ENCODE data around the gene ALK.

Gene ALK

GRCh38 chr2:29305762-29306161, 615.6 kb downstream of the ALK start:
- WGBS, 2 donors (ENCODE audit: extremely low coverage in 2 of 2, insufficient read length in 2 of 2, insufficient replicate concordance in 1 of 2), result no CpG with 5 or more reads among the region's 6 CpGs
- Histone ChIP-seq H3K23ac (ENCODE audit: low read depth, low read length, poor library complexity) (no peak overlapping the region), H2BK12ac (ENCODE audit: low read length) (no peak overlapping the region)

DNA sequence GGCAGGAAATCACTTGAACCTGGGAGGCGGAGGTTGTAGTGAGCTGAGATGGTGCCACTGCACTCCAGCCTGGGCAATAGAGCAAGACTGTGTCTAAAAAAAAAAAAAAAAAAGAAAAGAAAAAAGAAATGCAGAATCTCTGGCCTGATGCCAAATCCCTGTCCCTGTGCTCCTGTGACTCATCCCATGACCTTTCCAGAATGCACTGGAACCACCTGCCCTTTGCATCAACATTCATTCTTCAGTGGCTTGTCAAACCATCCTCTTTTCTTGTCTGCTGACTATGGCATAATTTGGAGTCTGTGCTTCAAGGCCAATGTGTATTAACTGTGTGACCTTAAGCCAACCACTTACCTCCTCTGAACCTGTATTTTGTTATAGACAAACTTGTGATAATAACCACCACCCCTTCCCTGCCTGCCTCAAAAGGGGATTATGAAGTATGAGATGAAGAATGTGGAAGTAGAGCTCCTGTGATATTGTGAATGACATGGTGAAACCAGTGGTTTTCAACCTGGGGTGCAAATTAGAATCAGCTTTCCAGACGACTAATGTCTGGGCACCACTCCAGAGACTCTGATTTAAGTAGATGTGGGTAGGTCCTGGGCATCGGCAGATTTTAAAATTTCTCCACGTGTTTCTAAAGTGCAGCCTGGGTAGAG, 616.9 kb downstream of the ALK start:
- Histone ChIP-seq H3K14ac (ENCODE audit: low read length) (no peak overlapping the region), H2BK12ac (ENCODE audit: low read length) (no peak overlapping the region), H2BK15ac (ENCODE audit: low read length) (no peak overlapping the region), H3K36me3 (replicated peaks in 1 of 2; ENCODE audit: control insufficient read depth in 2 of 2, insufficient read depth in 2 of 2, low read length in 2 of 2) (no peaks in the 10 kb centered on the region), H3K27ac (replicated peaks; ENCODE audit: low read length) (no peak overlapping the region), H3K27me3 (ENCODE audit: control insufficient read depth in 3 of 3, insufficient read depth in 3 of 3, low read depth in 1 of 3, low read length in 3 of 3) (no peaks in the 10 kb centered on the region), H2BK120ac (ENCODE audit: low read depth, low read length) (no peak overlapping the region), H4K91ac (ENCODE audit: low read depth, low read length, poor library complexity) (no peak overlapping the region), H3K9me3 (replicated peaks in 1 of 2; ENCODE audit: control insufficient read depth in 2 of 2, insufficient read depth in 1 of 2, low read depth in 1 of 2, low read length in 2 of 2) (peaks cover 0 to 4% of the 10 kb centered on the region in 2 donors), H4K8ac (ENCODE audit: low read depth, low read length) (no peak overlapping the region), H2AFZ (ENCODE audit: low read length) (no peak overlapping the region), H3K4ac (ENCODE audit: low read length) (no peak overlapping the region), H3K9ac (ENCODE audit: low read depth, low read length, poor library complexity) (no peak overlapping the region), H3K4me1 (ENCODE audit: control insufficient read depth in 2 of 2, insufficient read depth in 1 of 2, low read depth in 1 of 2, low read length in 2 of 2) (peaks cover 0 to 2% of the 10 kb centered on the region in 2 donors), H2BK5ac (ENCODE audit: low read length) (no peak overlapping the region), H3K4me3 (ENCODE audit: low read length in 2 of 2) (no peak overlapping the region), H3K4me2 (ENCODE audit: insufficient read depth, low read length, poor library complexity, severe bottlenecking) (no peak overlapping the region), H3K23ac (ENCODE audit: low read depth, low read length, poor library complexity) (no peak overlapping the region), H3K79me1 (ENCODE audit: low read depth, low read length) (no peaks in the 10 kb centered on the region), H2AK5ac (ENCODE audit: low read depth, low read length) (no peak overlapping the region), H3K18ac (ENCODE audit: low read length) (no peak overlapping the region)
- no CpG with 5 or more reads among the region's 4 CpGs for WGBS, 2 donors (ENCODE audit: extremely low coverage in 2 of 2, insufficient read length in 2 of 2, insufficient replicate concordance in 1 of 2)
- no peak for DNase-seq (ENCODE audit: low spot score)

More at GRCh38 chr2:29305762-29306161, 615.6 kb downstream of the ALK start:
- Histone ChIP-seq H3K4me1 (ENCODE audit: control insufficient read depth in 2 of 2, insufficient read depth in 1 of 2, low read depth in 1 of 2, low read length in 2 of 2) (peaks cover 0 to 2% of the 10 kb centered on the region in 2 donors), H3K4me2 (ENCODE audit: insufficient read depth, low read length, poor library complexity, severe bottlenecking) (no peak overlapping the region), H3K27ac (replicated peaks; ENCODE audit: low read length) (no peak overlapping the region), H2BK15ac (ENCODE audit: low read length) (no peak overlapping the region), H2BK120ac (ENCODE audit: low read depth, low read length) (no peak overlapping the region), H4K8ac (ENCODE audit: low read depth, low read length) (no peak overlapping the region), H3K27me3 (ENCODE audit: control insufficient read depth in 3 of 3, insufficient read depth in 3 of 3, low read depth in 1 of 3, low read length in 3 of 3) (no peaks in the 10 kb centered on the region), H3K14ac (ENCODE audit: low read length) (no peak overlapping the region), H2AFZ (ENCODE audit: low read length) (no peak overlapping the region), H4K91ac (ENCODE audit: low read depth, low read length, poor library complexity) (no peak overlapping the region), H3K9me3 (replicated peaks in 1 of 2; ENCODE audit: control insufficient read depth in 2 of 2, insufficient read depth in 1 of 2, low read depth in 1 of 2, low read length in 2 of 2) (peaks cover 0 to 4% of the 10 kb centered on the region in 2 donors), H3K36me3 (replicated peaks in 1 of 2; ENCODE audit: control insufficient read depth in 2 of 2, insufficient read depth in 2 of 2, low read length in 2 of 2) (no peaks in the 10 kb centered on the region), H3K18ac (ENCODE audit: low read length) (no peak overlapping the region), H3K4me3 (ENCODE audit: low read length in 2 of 2) (no peak overlapping the region), H3K9ac (ENCODE audit: low read depth, low read length, poor library complexity) (no peak overlapping the region), H3K79me1 (ENCODE audit: low read depth, low read length) (no peaks in the 10 kb centered on the region), H3K4ac (ENCODE audit: low read length) (no peak overlapping the region), H2AK5ac (ENCODE audit: low read depth, low read length) (no peak overlapping the region), H2BK5ac (ENCODE audit: low read length) (no peak overlapping the region)
- DNase-seq (ENCODE audit: low spot score), result no peak

DNA sequence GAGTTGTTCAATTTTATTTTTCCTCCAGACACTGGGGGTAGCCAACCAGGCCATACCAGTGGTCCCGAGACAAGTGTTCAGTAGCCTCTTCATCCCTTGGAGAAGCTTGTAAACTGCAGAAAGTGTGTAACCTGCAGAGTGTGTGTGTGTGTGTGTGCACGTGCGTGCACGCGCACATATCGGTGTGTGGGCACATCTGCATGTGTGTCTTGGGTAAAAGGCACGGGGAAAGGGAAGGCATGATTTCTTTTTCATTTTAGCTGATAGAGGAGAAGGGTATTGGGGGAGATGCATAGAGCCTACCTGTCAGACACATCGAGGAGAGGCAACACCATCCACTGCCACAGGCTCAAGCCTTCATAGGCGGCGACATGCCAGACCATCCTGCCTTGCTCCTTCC, 624.8 kb downstream of the ALK start:
- H3K23ac ChIP-seq (ENCODE audit: low read depth, low read length, poor library complexity), result no peak overlapping the region
- no peak overlapping the region for H2BK5ac ChIP-seq (ENCODE audit: low read length)
- no peak overlapping the region for H3K27ac ChIP-seq (replicated peaks; ENCODE audit: low read length)
- H2BK120ac ChIP-seq (ENCODE audit: low read depth, low read length), result no peak overlapping the region
- H3K27me3 ChIP-seq (ENCODE audit: control insufficient read depth in 3 of 3, insufficient read depth in 3 of 3, low read depth in 1 of 3, low read length in 3 of 3), result no peaks in the 10 kb centered on the region
- H3K4me3 ChIP-seq (ENCODE audit: low read length in 2 of 2), result no peak overlapping the region
- no peaks in the 10 kb centered on the region for H3K36me3 ChIP-seq (replicated peaks in 1 of 2; ENCODE audit: control insufficient read depth in 2 of 2, insufficient read depth in 2 of 2, low read length in 2 of 2)
- no peak overlapping the region for H3K14ac ChIP-seq (ENCODE audit: low read length)
- no peaks in the 10 kb centered on the region for H3K4me1 ChIP-seq (ENCODE audit: control insufficient read depth in 2 of 2, insufficient read depth in 1 of 2, low read depth in 1 of 2, low read length in 2 of 2)
- no peak overlapping the region for H2BK15ac ChIP-seq (ENCODE audit: low read length)
- no peak overlapping the region for H2AFZ ChIP-seq (ENCODE audit: low read length)
- no peak overlapping the region for H3K9ac ChIP-seq (ENCODE audit: low read depth, low read length, poor library complexity)
- DNase-seq (ENCODE audit: low spot score), result no peak
- no peak overlapping the region for H2BK12ac ChIP-seq (ENCODE audit: low read length)
- no peak overlapping the region for H2AK5ac ChIP-seq (ENCODE audit: low read depth, low read length)
- H3K4me2 ChIP-seq (ENCODE audit: insufficient read depth, low read length, poor library complexity, severe bottlenecking), result no peak overlapping the region
- H3K9me3 ChIP-seq (replicated peaks in 1 of 2; ENCODE audit: control insufficient read depth in 2 of 2, insufficient read depth in 1 of 2, low read depth in 1 of 2, low read length in 2 of 2), result no peaks in the 10 kb centered on the region
- H4K91ac ChIP-seq (ENCODE audit: low read depth, low read length, poor library complexity), result no peak overlapping the region
- H4K8ac ChIP-seq (ENCODE audit: low read depth, low read length), result no peak overlapping the region
- no peak overlapping the region for H3K4ac ChIP-seq (ENCODE audit: low read length)
- no peak overlapping the region for H3K18ac ChIP-seq (ENCODE audit: low read length)
- no CpG with 5 or more reads among the region's 10 CpGs for WGBS, 2 donors (ENCODE audit: extremely low coverage in 2 of 2, insufficient read length in 2 of 2, insufficient replicate concordance in 1 of 2)
- H3K79me1 ChIP-seq (ENCODE audit: low read depth, low read length), result no peaks in the 10 kb centered on the region

GRCh38 chr2:29295845-29296244, 625.5 kb downstream of the ALK start:
- DNase-seq (ENCODE audit: low spot score), result no peak
- Histone ChIP-seq H3K14ac (ENCODE audit: low read length) (no peak overlapping the region), H2BK120ac (ENCODE audit: low read depth, low read length) (no peak overlapping the region), H2AFZ (ENCODE audit: low read length) (no peak overlapping the region), H2BK5ac (ENCODE audit: low read length) (no peak overlapping the region), H3K36me3 (replicated peaks in 1 of 2; ENCODE audit: control insufficient read depth in 2 of 2, insufficient read depth in 2 of 2, low read length in 2 of 2) (no peaks in the 10 kb centered on the region), H3K9ac (ENCODE audit: low read depth, low read length, poor library complexity) (no peak overlapping the region), H3K79me1 (ENCODE audit: low read depth, low read length) (no peaks in the 10 kb centered on the region), H2BK15ac (ENCODE audit: low read length) (no peak overlapping the region), H2AK5ac (ENCODE audit: low read depth, low read length) (no peak overlapping the region), H3K27ac (replicated peaks; ENCODE audit: low read length) (no peak overlapping the region), H3K4me3 (ENCODE audit: low read length in 2 of 2) (no peak overlapping the region), H3K23ac (ENCODE audit: low read depth, low read length, poor library complexity) (no peak overlapping the region), H3K4me2 (ENCODE audit: insufficient read depth, low read length, poor library complexity, severe bottlenecking) (no peak overlapping the region), H3K4ac (ENCODE audit: low read length) (no peak overlapping the region), H4K91ac (ENCODE audit: low read depth, low read length, poor library complexity) (no peak overlapping the region), H3K27me3 (ENCODE audit: control insufficient read depth in 3 of 3, insufficient read depth in 3 of 3, low read depth in 1 of 3, low read length in 3 of 3) (no peaks in the 10 kb centered on the region), H3K9me3 (replicated peaks in 1 of 2; ENCODE audit: control insufficient read depth in 2 of 2, insufficient read depth in 1 of 2, low read depth in 1 of 2, low read length in 2 of 2) (no peaks in the 10 kb centered on the region), H3K4me1 (ENCODE audit: control insufficient read depth in 2 of 2, insufficient read depth in 1 of 2, low read depth in 1 of 2, low read length in 2 of 2) (peaks cover under 1% of the 10 kb centered on the region in 2 donors), H3K18ac (ENCODE audit: low read length) (no peak overlapping the region), H4K8ac (ENCODE audit: low read depth, low read length) (no peak overlapping the region), H2BK12ac (ENCODE audit: low read length) (no peak overlapping the region)
- no CpG with 5 or more reads among the region's 4 CpGs for WGBS, 2 donors (ENCODE audit: extremely low coverage in 2 of 2, insufficient read length in 2 of 2, insufficient replicate concordance in 1 of 2)

All from neuronal stem cell (in vitro differentiated cells).